HG03558 (cell line): ENCODE measurements around the gene TWSG1.

Source experiments
- ATAC-seq: cut with Tn5 transposase; IDR thresholded peaks from one replicate; pipeline ENCODE4 v1.9.1; 2021; ENCODE audit warnings: moderate number of reproducible peaks; ENCODE audit not compliant: unreplicated experiment; ENCODE audit errors: extremely low read depth

TWSG1 gene

GRCh38 chr18:9334329-9334972 lies at the start of gene TWSG1:
TSS of gene TWSG1 (plus strand) at chr18:9334773. CDS start at chr18:9337230, 2,457 bp downstream.
- peak; percentile 42 for ATAC-seq

DNA sequence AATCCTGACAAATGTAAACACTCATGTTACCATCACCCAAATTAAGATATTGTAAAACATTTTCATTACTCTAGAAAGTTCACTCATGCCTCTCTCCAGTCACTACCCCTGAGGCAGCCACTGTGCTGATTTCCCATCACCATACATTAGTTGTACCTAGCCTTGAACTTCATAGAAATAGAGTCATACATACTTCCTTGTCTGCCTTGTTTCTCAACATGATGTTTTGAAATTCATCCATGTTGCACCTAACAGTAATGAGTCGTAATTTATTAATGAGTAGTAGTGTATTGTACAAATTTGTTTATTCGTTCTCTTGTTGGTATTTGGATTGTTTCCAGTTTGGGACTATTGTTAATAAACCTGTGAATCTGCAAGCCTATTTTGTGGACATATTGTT lies 49.0 kb upstream of the TWSG1 start:
- no peak for ATAC-seq

DNA sequence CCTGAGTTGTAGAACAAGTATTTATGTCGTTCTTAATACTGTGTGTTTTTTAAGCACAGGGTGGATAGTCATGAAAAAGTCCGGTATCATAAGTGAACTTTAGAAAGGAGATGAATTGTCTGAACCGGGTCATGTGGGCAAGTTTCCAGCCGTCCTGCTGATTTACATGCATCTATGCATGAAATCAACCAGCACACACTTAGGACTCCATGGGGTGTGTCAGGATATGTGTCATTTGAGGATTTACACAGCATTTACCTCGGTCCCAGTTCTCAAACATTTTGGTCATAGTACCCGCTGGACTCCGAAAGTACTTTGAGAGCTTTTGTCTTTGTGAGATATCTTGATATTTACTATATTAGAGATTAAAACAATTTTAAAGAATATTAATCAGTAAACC lies 47.5 kb upstream of the TWSG1 start:
- ATAC-seq, result no peak

GRCh38 chr18:9289698-9290097 lies 44.9 kb upstream of the TWSG1 start:
- no peak for ATAC-seq

DNA sequence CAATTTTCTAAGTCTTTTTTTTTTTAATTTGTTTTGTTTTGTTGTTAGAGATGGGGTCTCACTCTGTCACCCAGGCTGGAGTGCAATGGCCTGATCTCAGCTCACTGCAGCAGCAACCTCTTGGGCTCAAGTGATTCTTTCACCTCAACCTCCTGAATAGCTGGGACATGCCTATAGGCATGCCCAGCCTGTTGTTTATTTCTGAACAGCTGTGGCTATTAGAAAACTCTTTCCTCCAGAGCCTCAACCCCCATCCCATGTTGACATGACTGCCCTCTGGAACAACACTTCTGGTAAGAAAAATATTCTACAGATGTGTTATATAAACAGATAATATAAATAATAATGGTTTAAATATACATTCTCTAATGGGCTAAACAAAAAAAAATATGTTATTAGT lies 44.4 kb upstream of the TWSG1 start:
- no peak for ATAC-seq

- no peak for ATAC-seq
Observed at GRCh38 chr18:9292047-9292446, 42.5 kb upstream of the TWSG1 start.

GRCh38 chr18:9293948-9294347 lies 40.6 kb upstream of the TWSG1 start:
- ATAC-seq, result no peak

DNA sequence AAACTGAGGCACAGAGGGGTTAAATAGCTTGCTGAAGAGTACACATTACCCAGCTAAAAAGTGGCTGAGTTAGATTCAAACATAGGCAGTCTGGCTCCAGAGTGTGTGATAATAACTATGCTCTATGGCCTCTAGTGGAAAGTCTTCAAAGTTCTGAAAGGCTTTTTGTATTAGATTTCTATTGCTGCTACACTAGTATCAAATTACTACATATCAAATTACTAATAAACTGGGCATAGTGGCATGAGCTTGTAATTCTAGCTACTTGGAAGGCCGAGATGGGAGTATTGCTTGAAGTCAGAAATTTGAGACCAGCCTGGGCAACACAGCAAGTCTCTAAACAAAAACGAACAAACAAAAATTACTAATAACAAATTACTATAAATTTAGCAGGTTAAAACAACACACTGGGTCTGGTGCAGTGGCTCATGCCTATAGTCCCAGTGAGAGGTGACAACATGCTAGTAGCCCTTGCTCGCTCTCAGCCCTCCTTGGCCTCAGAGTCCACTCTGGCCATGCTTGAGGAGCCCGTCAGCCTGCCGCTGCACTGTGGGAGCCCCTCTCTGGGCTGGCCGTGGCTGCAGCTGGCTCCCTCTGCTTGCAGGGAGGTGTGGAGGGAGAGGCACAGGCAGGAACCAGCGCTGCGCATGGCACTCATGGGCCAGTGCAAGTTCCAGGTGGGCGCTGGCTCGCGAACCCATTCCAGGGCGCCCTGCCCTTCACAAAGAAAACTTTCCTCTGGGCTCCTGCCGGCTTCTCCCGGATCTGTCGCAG lies 38.2 kb upstream of the TWSG1 start:
- no peak for ATAC-seq

- no peak for ATAC-seq
Observed at GRCh38 chr18:9297007-9297393, 37.6 kb upstream of the TWSG1 start.

DNA sequence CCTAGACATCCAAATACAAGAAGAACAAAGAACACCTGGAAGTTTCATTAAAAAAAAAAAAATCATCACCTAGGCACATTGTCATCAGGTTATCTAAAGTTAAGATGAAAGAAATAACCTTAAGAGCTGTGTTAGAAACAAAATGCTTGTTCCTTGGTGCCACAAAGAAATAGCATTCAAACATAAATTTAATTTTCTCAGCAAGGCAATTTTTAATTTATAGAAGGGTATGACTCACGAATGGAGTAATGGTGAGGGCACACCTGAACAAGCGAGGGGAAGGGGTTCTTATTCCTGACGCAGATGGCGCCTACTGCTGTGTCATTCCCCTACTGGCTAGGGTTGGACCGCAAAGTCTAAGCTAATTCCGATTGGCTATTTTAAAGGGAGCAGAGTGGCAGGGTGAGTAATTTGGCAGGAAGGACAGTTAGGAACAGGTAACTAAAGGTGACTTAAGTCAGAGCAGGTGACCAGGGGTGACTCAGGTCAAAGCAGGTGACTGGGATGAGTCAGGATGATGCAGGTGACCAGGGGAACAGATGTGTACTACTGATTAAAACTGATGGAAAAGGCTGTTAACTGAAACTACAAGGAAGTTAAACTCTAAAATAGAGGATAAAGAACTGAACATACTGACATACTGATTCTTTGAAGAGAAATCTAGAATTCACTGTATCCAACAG lies 30.0 kb upstream of the TWSG1 start:
- no peak for ATAC-seq

DNA sequence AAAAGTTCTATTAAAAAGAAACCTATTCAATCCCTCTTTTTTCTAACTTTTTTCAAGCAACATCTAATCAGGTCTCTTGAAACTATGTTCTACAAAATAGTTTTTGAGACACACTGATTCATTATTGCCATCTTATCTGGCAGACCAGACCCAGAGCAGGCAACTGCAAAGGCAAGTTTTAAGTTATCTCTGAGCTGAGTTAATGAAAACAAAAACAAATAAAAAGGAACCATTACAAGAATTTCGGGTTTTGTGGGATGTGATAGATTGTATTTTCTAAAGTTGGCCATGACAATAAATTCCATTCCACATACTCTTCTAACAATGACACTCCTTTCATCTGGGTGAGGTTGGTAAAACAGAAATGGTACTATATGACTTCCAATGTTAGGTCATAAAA lies 15.2 kb upstream of the TWSG1 start:
- ATAC-seq, result no peak

- no peak for ATAC-seq
Observed at GRCh38 chr18:9321017-9321452, 13.5 kb upstream of the TWSG1 start.

- ATAC-seq, result no peak
Observed at GRCh38 chr18:9321736-9322135, 12.8 kb upstream of the TWSG1 start.

DNA sequence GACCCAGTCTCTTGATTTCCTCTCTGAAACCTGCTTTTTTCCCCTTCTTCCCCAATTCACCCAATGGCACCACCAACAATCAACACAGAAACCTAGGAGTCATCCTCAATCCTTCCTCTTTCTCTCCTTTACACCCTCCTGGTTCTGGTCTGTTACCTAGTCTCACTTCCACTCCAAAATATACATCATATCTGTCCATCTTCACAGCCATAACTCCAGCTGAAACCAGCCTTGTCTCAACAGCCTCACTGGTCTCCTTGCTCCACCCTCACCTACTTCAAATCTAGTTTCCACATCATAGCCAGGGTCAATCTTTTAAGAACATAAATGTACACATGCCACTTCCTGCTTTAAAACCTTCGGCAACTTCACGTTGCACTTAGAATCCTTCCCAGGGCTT lies 11.8 kb upstream of the TWSG1 start:
- no peak for ATAC-seq

- ATAC-seq, result no peak
Observed at GRCh38 chr18:9323750-9324445, 10.7 kb upstream of the TWSG1 start.

DNA sequence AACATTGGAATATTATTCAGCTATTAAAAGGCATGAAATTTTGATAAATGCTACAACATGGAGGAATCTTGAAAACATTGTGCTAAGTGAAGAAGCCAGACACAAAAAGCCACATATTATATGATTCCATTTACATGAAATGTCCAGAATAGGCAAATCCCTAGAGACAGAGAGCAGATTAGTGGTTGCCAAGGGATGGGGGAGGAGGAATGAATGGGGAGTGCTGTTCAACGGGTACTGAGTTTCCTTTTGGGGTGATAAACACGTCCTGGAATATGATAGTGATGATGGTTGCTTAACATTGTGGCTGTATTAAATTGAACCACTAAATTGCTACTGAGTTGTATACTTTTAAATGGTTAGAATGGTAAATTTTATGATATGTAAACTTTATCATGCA lies 8.9 kb upstream of the TWSG1 start:
- ATAC-seq, result no peak

DNA sequence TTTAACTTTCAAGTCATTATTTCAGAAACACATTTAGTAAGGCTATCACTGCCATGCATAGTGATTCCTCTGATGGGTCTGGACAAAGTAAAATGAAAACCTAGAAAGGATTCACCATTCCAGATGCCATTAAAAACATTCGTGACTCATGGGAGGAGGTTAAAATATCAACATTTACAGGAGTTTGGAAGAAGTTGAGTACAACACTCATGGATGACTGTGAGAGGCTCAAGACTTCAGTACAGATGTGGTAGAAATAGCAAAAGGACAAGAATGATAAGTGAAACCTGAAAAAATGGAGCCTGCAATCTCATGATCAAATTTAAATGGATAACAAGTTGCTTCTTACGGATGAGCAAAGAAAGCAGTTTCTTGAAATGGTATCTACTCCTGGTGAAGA lies 5.8 kb upstream of the TWSG1 start:
- ATAC-seq, result no peak

DNA sequence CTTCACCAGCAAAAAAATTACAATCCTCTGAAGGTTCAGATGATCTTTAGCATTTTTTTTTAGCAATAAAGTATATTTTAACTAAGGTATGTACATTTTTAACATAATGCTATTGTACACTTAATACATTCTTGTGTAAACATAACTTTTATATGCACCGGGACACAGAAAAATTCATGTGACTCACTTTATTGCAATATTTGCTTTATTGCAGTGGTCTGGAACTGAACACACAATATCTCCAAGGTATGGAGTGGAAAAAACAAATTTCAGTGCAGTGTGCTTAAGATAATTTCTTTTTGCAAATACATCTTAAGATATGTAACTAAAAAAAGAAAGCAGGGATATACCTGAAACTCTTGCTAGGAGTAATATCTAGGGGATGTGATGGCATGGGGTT lies 5.1 kb upstream of the TWSG1 start:
- ATAC-seq, result no peak

- ATAC-seq, result no peak
Observed at GRCh38 chr18:9330419-9330818, 4.2 kb upstream of the TWSG1 start.

- ATAC-seq, result peak; percentile 28
Observed at GRCh38 chr18:9333441-9334328, 888 bp upstream of the TWSG1 start.
